Activated CD8-positive, alpha-beta T cell treated with anti-CD3 and anti-CD28 coated beads for 36 hours (primary cell): ENCODE data around the gene MAVS. TPM values are rescaled to one million over a fixed set of nuclear protein-coding genes. Genes with fewer than 3 reads are reported as not detected.

ENCODE experiments used
- ATAC-seq: fragments of 200-7000 bp; cut with Tn5 transposase; one replicate; pipeline ENCODE4 v1.10.0; 2021; ENCODE audit warnings: mild to moderate bottlenecking, moderate library complexity
- CTCF ChIA-PET: fragments of 350-600 bp; sonication (Branson Sonifier 250); formaldehyde crosslinking; loops from one replicate; lab custom pipeline; 2021; ENCODE audit warnings: antibody characterized with exemption; lab: Charles Lee
- POLR2A ChIA-PET: fragments of 350-600 bp; sonication (Branson Sonifier 250); formaldehyde crosslinking; loops from one replicate; lab custom pipeline; 2021; ENCODE audit warnings: antibody characterized with exemption; lab: Charles Lee
- DNase-seq: peaks from one replicate; pipeline ENCODE4 v3.0.0-alpha.2; 2020
- H3K27ac Mint-ChIP-seq: one replicate; pipeline ENCODE4 v1.8.0; 2021; ENCODE audit warnings: mild to moderate bottlenecking, mixed read lengths
- H3K27me3 Mint-ChIP-seq: one replicate; pipeline ENCODE4 v1.8.0; 2021; ENCODE audit warnings: mixed read lengths
- H3K36me3 Mint-ChIP-seq: one replicate; pipeline ENCODE4 v1.8.0; 2021; ENCODE audit warnings: low read depth, mixed read lengths
- H3K4me1 Mint-ChIP-seq: one replicate; pipeline ENCODE4 v1.8.0; 2021; ENCODE audit warnings: low read depth, mixed read lengths
- H3K4me3 Mint-ChIP-seq: one replicate; pipeline ENCODE4 v1.8.0; 2021; ENCODE audit warnings: mild to moderate bottlenecking, moderate library complexity, mixed read lengths
- H3K9me3 Mint-ChIP-seq: one replicate; pipeline ENCODE4 v1.8.0; 2021; ENCODE audit warnings: mixed read lengths
- CTCF ChIP-seq: fragments of 200-600 bp; IDR thresholded peaks from one replicate; pipeline ENCODE4 v1.8.0; 2022; ENCODE audit warnings: antibody characterized with exemption, mild to moderate bottlenecking
- intact Hi-C: fragments of 100-400 bp; cut with micrococcal nuclease; formaldehyde crosslinking; loops from one replicate; pipeline ENCODE4 v1.10.0; 2022
- total RNA-seq, 2 experiments: library from RNA; stranded (reverse); gene quantifications; one replicate each; pipeline ENCODE4 v1.2.3, GENCODE V29; 2021

MAVS gene
- 10 to 100 TPM; 17.0 to 17.5 TPM for total RNA-seq

- intact Hi-C loops, result no loop called here
- no peak for TF ChIP-seq CTCF
- Mint-ChIP-seq H3K27ac (peak within 1 kb of the TSS; percentile 90), H3K27me3 (no peaks in the 10 kb centered on the region), H3K4me1 (peaks cover 21% of the 10 kb centered on the region), H3K36me3 (no peaks in the 10 kb centered on the region), H3K4me3 (peak within 1 kb of the TSS; percentile 82), H3K9me3 (no peaks in the 10 kb centered on the region)
- ChIA-PET CTCF (no interaction called here), POLR2A (interaction anchor here (1.0 kb wide), 1 partner anchor 79 kb away, joined by 3 read pairs; the partner anchor contains the start of gene ADISSP)
- ATAC-seq, result peak; percentile 98
- DNase-seq, result peak; percentile 86
Observed at GRCh38 chr20:3846740-3847428, at the start of gene MAVS. Gene MAVS, plus strand, starts transcription at chr20:3846834. Its CDS starts 7,791 bp downstream, at chr20:3854625.

GRCh38 chr20:3797226-3797545, 49.4 kb upstream of the MAVS start:
- ATAC-seq (no peak), DNase-seq (no peak)
- Mint-ChIP-seq H3K36me3 (peaks cover 48% of the 10 kb centered on the region), H3K4me3 (peak overlapping the region; percentile 99), H3K4me1 (peaks cover 49% of the 10 kb centered on the region), H3K9me3 (no peaks in the 10 kb centered on the region), H3K27ac (peak overlapping the region; percentile 93), H3K27me3 (no peaks in the 10 kb centered on the region)
- ChIA-PET POLR2A (interaction anchor here (0.6 to 1.8 kb wide), 4 partner anchors 14 to 48 kb away, joined by 3 to 8 read pairs (median 3); partner anchors contain the start of gene AP5S1), CTCF (no interaction called here)
- TF ChIP-seq CTCF, result no peak
- intact Hi-C loops, result no loop called here

- ChIA-PET POLR2A (interaction anchor here (0.6 to 4.6 kb wide), 3 partner anchors 13 to 23 kb away, joined by 3 to 42 read pairs (median 8); partner anchors contain the start of gene AP5S1), CTCF (interaction anchor here (1.7 kb wide), 1 partner anchor 14 kb away, joined by 5 read pairs; no protein-coding TSS in a partner anchor)
- Mint-ChIP-seq H3K4me1 (peaks cover 54% of the 10 kb centered on the region), H3K36me3 (peaks cover 54% of the 10 kb centered on the region), H3K9me3 (no peaks in the 10 kb centered on the region), H3K4me3 (peak overlapping the region; percentile 99), H3K27me3 (no peaks in the 10 kb centered on the region), H3K27ac (peak overlapping the region; percentile 93)
- intact Hi-C loops, result no loop called here
- no peak for TF ChIP-seq CTCF
- peak; percentile 34 for ATAC-seq
- peak; percentile 68 for DNase-seq
Observed at GRCh38 chr20:3797592-3798372, 48.9 kb upstream of the MAVS start.

- DNase-seq, result no peak
- Mint-ChIP-seq H3K4me3 (peak overlapping the region; percentile 99), H3K36me3 (peaks cover 59% of the 10 kb centered on the region), H3K27ac (peak overlapping the region; percentile 93), H3K9me3 (no peaks in the 10 kb centered on the region), H3K4me1 (peaks cover 56% of the 10 kb centered on the region), H3K27me3 (no peaks in the 10 kb centered on the region)
- POLR2A ChIA-PET, result interaction anchor here (2.1 to 4.6 kb wide), 2 partner anchors 13 to 22 kb away, joined by 6 to 42 read pairs; partner anchors contain the start of gene AP5S1
- TF ChIP-seq CTCF, result no peak
- ATAC-seq, result no peak
- intact Hi-C loops, result no loop called here
- CTCF ChIA-PET, result interaction anchor here (1.7 kb wide), 1 partner anchor 14 kb away, joined by 5 read pairs; no protein-coding TSS in a partner anchor
Observed at GRCh38 chr20:3798373-3798768, 48.3 kb upstream of the MAVS start.
